Measurements from ENCODE around the gene LRRC56. TPM values are rescaled to one million over a fixed set of nuclear protein-coding genes. Genes with fewer than 3 reads are reported as not detected.
A peak's percentile ranks its signal among the peaks of the same experiment; 100 is the strongest.

The LRRC56 gene, protein sequence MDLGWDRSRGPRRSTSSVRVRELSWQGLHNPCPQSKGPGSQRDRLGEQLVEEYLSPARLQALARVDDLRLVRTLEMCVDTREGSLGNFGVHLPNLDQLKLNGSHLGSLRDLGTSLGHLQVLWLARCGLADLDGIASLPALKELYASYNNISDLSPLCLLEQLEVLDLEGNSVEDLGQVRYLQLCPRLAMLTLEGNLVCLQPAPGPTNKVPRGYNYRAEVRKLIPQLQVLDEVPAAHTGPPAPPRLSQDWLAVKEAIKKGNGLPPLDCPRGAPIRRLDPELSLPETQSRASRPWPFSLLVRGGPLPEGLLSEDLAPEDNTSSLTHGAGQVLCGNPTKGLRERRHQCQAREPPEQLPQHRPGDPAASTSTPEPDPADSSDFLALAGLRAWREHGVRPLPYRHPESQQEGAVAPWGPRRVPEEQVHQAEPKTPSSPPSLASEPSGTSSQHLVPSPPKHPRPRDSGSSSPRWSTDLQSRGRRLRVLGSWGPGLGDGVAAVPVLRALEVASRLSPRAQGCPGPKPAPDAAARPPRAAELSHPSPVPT
- total RNA-seq = 7.6 TPM
- long read RNA-seq, partial matches to known transcripts = 5 of 11 reads
- long read RNA-seq, other reads (novel, unspliced or antisense) = 6 of 11 reads

DNA sequence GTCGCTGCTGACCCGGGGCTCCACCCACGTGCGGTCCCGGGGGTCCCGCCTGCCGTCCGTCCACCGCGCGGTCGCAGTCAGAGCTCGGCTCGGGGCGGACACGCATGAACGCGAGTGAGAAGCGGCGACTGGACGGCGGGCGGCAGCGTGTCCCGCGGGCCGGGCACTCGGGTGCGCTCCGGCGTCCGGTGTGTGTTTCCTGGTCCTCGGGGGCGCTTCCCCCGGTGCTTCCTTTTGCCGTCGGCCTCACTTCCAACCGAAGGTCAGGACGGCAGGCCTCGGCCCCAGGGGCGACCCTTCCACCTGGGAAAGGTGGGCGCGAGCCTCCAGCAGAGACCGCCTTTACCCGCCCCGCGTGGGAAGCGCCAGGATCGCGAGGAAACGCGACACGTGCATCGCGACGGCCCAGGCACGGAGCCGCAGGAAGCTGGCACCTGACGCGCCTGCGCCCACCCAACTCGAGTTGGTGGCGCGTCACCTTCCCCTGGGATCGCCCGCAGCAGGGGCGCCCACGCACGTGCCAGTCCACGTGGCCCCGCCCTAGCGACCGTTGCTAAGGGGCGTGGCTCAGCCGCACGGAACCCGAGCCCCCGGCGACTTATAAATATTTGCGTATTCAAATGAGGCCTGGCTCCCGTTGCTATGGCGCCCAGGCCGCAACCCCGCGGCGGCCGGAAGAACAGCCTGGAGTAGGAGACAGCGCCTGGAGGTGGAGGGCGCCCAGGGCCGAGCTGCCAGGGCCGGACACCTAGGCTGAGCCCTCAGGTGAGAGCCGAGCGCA, at the start of gene LRRC56:
Gene LRRC56 (plus strand): TSS at position 687 of the 781 bp plus-strand sequence. CDS start 3,158 bp downstream, outside the sequence.
- Histone ChIP-seq H3K36me3 (peaks cover 23% of the 10 kb centered on the region), H3K4me1 (peaks cover 34% of the 10 kb centered on the region), H3K27me3 (ENCODE audit: low read depth) (peaks cover 4% of the 10 kb centered on the region), H3K9me3 (no peaks in the 10 kb centered on the region), H3K27ac (peak within 1 kb of the TSS; percentile 85), H3K4me3 (peak within 1 kb of the TSS; percentile 75)
- ATAC-seq = peak; percentile 67 to 74
- TF ChIP-seq, protein P1, sequence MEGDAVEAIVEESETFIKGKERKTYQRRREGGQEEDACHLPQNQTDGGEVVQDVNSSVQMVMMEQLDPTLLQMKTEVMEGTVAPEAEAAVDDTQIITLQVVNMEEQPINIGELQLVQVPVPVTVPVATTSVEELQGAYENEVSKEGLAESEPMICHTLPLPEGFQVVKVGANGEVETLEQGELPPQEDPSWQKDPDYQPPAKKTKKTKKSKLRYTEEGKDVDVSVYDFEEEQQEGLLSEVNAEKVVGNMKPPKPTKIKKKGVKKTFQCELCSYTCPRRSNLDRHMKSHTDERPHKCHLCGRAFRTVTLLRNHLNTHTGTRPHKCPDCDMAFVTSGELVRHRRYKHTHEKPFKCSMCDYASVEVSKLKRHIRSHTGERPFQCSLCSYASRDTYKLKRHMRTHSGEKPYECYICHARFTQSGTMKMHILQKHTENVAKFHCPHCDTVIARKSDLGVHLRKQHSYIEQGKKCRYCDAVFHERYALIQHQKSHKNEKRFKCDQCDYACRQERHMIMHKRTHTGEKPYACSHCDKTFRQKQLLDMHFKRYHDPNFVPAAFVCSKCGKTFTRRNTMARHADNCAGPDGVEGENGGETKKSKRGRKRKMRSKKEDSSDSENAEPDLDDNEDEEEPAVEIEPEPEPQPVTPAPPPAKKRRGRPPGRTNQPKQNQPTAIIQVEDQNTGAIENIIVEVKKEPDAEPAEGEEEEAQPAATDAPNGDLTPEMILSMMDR (IDR thresholded peaks at IDR 0.05) = no peak
- intact Hi-C loops (cut with DNase I) = no loop called here
- peak; percentile 93 for DNase-seq

DNA sequence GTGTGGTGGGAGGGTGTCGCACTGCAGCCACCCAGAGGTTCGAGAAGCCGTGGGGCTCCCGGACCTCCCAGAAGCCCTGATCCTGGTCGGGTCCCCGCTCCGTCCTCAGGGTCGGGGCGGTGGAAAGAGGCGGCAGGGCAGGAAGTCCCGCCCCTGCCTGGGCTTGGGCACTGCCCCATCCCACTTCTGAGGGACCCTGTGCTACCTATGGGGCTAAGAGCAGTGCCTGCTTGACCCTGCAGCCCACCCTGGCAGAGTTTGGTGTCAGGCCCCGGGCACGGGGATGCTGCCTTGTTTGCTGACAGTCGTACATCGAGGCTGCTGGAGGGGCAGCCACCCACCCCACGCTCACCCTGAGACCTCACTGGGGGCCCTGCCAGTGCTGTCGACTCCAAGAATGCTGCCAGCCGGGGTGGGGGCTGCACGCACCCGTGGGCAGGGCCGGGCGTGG, 49.7 kb upstream of the LRRC56 start:
- Histone ChIP-seq H3K27ac (no peak overlapping the region), H3K9me3 (no peaks in the 10 kb centered on the region), H3K4me1 (peaks cover 6% of the 10 kb centered on the region), H3K4me3 (no peak overlapping the region), H3K27me3 (ENCODE audit: low read depth) (no peaks in the 10 kb centered on the region), H3K36me3 (peaks cover 29% of the 10 kb centered on the region)
- TF ChIP-seq, protein P1 (IDR thresholded peaks at IDR 0.05) = no peak
- intact Hi-C loops (cut with DNase I) = no loop called here
- ATAC-seq (no peak), DNase-seq (no peak)

DNA sequence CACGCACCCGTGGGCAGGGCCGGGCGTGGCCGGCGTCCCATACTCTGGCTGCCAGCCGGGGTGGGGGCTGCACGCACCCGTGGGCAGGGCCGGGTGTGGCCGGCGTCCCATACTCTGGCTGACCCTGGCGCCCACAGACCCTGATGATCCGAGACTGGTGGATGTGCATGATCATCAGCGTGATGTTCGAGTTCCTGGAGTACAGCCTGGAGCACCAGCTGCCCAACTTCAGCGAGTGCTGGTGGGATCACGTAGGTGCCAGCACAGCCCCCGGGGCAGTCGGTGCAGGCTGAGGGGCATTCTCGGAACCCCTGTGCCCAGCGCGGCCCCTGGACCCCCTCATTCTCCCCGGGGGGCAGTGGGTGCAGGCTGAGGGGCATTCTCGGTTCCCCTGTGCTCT, 49.3 kb upstream of the LRRC56 start:
- Histone ChIP-seq H3K36me3 (peaks cover 34% of the 10 kb centered on the region), H3K27me3 (ENCODE audit: low read depth) (no peaks in the 10 kb centered on the region), H3K4me3 (no peak overlapping the region), H3K27ac (no peak overlapping the region), H3K9me3 (no peaks in the 10 kb centered on the region), H3K4me1 (peaks cover 6% of the 10 kb centered on the region)
- TF ChIP-seq, protein P1 (IDR thresholded peaks at IDR 0.05) = no peak
- intact Hi-C loops (cut with DNase I) = no loop called here
- DNase-seq (no peak), ATAC-seq (no peak)

DNA sequence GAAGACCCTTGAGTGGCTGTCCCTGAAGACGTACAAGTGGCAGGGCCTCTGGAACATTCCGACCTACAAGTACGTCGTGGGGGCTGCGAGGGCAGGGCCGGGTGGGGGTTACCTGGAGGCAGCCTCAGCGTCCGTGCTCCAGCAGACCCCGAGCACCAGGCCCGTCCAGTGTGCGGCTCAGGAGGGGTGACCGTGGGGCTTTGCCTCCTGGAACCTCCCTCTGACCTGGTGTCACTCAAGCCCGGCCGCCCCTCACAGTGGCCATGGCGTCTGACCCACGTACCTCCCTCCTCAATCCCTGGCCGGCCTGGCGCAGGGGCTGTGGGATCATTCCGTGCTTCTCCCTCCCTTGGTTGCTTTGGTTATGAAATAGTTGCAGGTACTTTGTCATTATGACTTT, 48.7 kb upstream of the LRRC56 start:
- ATAC-seq (no peak), DNase-seq (no peak)
- peaks cover 39% of the 10 kb centered on the region for H3K36me3 ChIP-seq
- no peaks in the 10 kb centered on the region for H3K9me3 ChIP-seq
- no peak overlapping the region for H3K4me3 ChIP-seq
- TF ChIP-seq, protein P1 (IDR thresholded peaks at IDR 0.05) = no peak
- H3K4me1 ChIP-seq = peaks cover 5% of the 10 kb centered on the region
- H3K27me3 ChIP-seq (ENCODE audit: low read depth) = no peaks in the 10 kb centered on the region
- H3K27ac ChIP-seq = no peak overlapping the region
- intact Hi-C loops (cut with DNase I) = no loop called here

DNA sequence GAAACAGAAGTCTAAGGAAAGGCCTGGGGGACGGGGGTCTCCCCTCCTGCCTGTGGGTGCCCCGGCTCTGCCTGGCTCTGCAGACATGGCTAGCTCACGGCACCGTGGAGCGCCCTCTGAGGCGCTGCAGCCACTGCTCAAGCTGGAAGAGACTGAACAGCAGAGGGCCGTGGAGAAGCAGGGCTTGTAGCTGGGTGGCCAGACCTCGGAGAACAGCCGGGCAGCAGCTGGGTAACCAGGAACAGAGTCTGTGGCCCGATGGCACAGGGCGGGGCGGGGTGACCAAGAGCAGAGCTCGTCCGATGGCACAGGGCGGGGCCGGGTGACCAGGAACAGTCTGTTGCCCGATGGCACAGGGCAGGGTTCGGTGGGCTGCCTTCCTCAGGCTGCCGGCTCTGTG, 48.3 kb upstream of the LRRC56 start:
- Histone ChIP-seq H3K27me3 (ENCODE audit: low read depth) (no peaks in the 10 kb centered on the region), H3K27ac (no peak overlapping the region), H3K9me3 (no peaks in the 10 kb centered on the region), H3K4me1 (peaks cover under 1% of the 10 kb centered on the region), H3K4me3 (no peak overlapping the region), H3K36me3 (peaks cover 43% of the 10 kb centered on the region)
- DNase-seq = no peak
- intact Hi-C loops (cut with DNase I) = no loop called here
- ATAC-seq = no peak
- TF ChIP-seq, protein P1 (IDR thresholded peaks at IDR 0.05) = no peak
